ENCODE data around the gene NR2F2. TPM values are rescaled to one million over a fixed set of nuclear protein-coding genes. Genes with fewer than 3 reads are reported as not detected.

Gene NR2F2
- polyA plus RNA-seq, 1 experiment = 63.1 TPM

DNA sequence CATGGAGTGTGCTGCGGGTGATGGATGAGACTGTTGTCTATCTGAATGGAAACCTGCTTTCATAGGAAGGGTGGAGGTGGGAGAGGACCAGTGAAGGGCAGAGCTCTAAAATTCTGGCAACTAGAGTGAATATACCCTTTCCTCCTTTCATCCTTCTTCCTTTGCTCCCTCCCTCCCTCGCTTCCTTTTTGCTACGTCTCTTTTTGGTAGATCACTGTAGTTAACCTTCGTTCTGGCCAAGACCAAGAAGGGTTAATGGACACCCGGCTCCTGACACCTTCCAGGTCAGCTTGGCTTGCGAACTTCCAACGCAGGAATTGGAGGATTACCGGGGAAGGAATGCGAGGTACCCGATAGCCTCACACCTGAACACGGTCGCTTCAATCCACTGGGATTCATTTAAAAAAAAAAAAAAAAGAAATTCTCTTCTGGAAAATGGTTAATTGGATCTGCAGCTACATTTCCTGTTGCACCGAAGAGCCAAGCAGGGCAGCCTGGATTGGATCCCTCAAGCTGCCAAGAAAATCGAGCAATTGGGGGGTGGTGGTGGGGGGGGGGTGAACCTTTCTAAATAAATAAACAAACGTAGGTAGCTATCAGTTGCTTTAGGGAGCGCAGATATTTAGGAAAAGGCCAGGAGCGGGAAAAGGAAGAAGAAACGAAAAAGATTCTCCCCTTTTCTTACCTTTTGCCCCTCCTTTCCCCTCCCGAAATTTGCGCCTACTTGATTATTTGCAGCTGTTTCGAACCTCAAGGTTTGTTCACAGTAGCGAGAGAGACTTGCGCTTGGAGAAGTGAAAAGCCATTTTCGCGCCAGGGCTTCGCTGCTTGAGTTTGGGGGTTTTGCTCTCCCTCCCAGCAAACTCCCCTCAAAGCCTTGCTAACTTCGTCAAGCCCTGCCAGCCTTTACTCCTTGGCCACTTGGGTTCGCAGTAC, 9.5 kb upstream of the NR2F2 start:
- no peaks in the 10 kb centered on the region for H3K27me3 ChIP-seq (ENCODE audit: control insufficient read depth, insufficient read depth, low read length)

DNA sequence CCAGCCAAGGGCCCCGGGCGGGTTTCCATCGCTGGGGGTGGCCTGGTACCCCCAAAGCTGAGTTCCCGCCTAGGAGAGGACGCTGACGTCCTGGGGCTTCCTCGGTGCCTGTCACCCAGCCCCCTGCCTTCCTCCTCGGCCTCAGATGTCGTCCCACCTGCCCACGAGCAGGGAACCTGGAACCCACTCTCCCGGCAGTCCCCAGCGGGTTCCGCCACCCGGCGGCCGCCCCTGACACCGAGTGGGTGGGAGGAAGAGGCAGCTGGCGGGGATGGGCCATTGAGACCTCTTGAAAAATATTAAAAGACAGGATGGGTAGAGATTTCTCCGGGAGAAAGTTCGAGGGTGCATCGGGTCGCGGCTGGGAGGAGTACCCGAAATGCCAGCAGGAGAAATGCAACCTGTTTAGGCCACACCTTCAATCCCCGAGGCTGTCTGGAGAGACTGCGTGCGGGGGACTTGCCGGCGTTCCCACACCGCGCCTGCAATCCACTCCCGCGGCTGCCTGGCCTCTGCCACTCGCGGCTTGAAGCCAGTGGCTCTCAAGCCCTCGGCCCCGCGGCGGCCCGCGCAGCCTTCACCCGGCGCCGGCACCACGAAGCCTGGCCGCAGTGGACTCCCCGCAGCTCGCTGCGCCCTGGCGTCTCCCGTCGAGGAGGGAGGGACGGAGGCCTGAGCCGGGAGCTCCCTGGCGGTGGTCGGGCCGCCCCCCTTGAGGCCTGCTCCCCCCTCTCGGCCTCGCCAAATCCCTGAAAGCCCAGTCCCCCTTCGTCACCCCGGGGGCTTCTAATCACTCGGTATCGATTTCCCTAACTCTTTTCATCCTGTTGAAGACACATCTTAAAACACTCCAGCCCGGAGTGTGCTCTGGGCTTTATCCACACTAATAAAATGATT, 8.6 kb upstream of the NR2F2 start:
- Histone ChIP-seq H3K9me3 (ENCODE audit: control insufficient read depth, insufficient read depth, low read length) (peaks cover 6% of the 10 kb centered on the region; the same call in 1 of the 2 replicates), H3K4me3 (ENCODE audit: low read depth, low read length) (peak overlapping the region; percentile 48), H3K27me3 (ENCODE audit: control insufficient read depth, insufficient read depth, low read length) (no peaks in the 10 kb centered on the region), H3K27ac (ENCODE audit: low read depth, low read length) (peak overlapping the region; percentile 61)
- no peak for DNase-seq (ENCODE audit: low read depth, low spot score)
- no peak; the same call in 1 of the 2 replicates for TF ChIP-seq CTCF (IDR thresholded peaks at IDR 0.05; ENCODE audit: low read depth, low read length)
- POLR2A ChIA-PET = interaction anchor here (0.6 to 1.9 kb wide), 4 partner anchors 29 to 1941 kb away, joined by 4 to 11 read pairs (median 5); no protein-coding TSS in a partner anchor
- CTCF ChIA-PET = interaction anchor here (1.0 kb wide), 1 partner anchor 328 kb away, joined by 6 read pairs; no protein-coding TSS in a partner anchor

More for the DNA sequence above, 9.5 kb upstream of the NR2F2 start:
- CTCF ChIA-PET = interaction anchor here (0.6 to 1.0 kb wide), 6 partner anchors 7 to 765 kb away, joined by 3 to 11 read pairs (median 4); no protein-coding TSS in a partner anchor
- H3K9me3 ChIP-seq (ENCODE audit: control insufficient read depth, insufficient read depth, low read length) = peaks cover 6% of the 10 kb centered on the region; the same call in 1 of the 2 replicates
- H3K27ac ChIP-seq (ENCODE audit: low read depth, low read length) = peak overlapping the region; percentile 61
- no peak for TF ChIP-seq CTCF (IDR thresholded peaks at IDR 0.05; ENCODE audit: low read depth, low read length)
- DNase-seq (ENCODE audit: low read depth, low spot score) = no peak
- H3K4me3 ChIP-seq (ENCODE audit: low read depth, low read length) = peak overlapping the region; percentile 48
- POLR2A ChIA-PET = interaction anchor here (0.6 kb wide), 1 partner anchor 602 kb away, joined by 11 read pairs; no protein-coding TSS in a partner anchor

- ChIA-PET POLR2A (interaction anchor here (0.6 to 1.9 kb wide), 3 partner anchors 29 to 1942 kb away, joined by 4 to 6 read pairs (median 4); no protein-coding TSS in a partner anchor), CTCF (no interaction called here)
- DNase-seq (ENCODE audit: low read depth, low spot score) = no peak
These were observed 7.8 kb upstream of the NR2F2 start for GRCh38 chr15:96322536-96323318.

More at GRCh38 chr15:96322536-96323318, 7.8 kb upstream of the NR2F2 start:
- H3K27ac ChIP-seq (ENCODE audit: low read depth, low read length) = peak overlapping the region; percentile 52
- peak overlapping the region; percentile 48 for H3K4me3 ChIP-seq (ENCODE audit: low read depth, low read length)
- H3K27me3 ChIP-seq (ENCODE audit: control insufficient read depth, insufficient read depth, low read length) = no peaks in the 10 kb centered on the region
- no peak for TF ChIP-seq CTCF (IDR thresholded peaks at IDR 0.05; ENCODE audit: low read depth, low read length)
- peaks cover 6% of the 10 kb centered on the region; the same call in 1 of the 2 replicates for H3K9me3 ChIP-seq (ENCODE audit: control insufficient read depth, insufficient read depth, low read length)
